ENCODE measurements around the gene PLCXD3.
"Not testable (repeated sequence)": the region's sequence is repeated elsewhere in the genome, so short reads cannot be mapped to it uniquely, and the experiment has no call there.

The PLCXD3 gene

DNA sequence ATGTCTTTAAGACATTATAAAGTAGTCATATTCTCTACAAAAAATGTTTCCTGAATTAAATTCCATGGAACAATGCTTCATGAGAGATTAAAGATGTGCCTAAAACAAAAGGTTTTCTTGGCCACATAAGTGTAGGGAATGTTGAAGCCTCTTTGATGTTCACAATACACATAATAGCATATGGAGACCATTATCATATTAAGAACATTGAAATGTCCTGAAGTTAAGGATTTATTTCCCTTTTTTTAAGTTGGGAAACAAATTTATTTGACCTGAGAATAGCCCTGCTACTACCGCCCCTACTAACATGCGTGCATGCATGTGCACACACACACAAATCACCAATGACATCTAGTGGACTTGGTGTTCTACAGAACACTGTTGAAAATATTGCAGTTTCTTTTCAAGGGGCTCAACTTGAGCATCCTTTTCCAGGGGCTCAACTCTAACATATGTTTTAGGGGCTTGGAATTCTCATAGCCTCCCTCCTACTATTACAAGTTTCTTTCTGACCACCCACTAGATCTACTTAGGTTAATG lies 172.2 kb downstream of the PLCXD3 start:
- no peak for DNase-seq

DNA sequence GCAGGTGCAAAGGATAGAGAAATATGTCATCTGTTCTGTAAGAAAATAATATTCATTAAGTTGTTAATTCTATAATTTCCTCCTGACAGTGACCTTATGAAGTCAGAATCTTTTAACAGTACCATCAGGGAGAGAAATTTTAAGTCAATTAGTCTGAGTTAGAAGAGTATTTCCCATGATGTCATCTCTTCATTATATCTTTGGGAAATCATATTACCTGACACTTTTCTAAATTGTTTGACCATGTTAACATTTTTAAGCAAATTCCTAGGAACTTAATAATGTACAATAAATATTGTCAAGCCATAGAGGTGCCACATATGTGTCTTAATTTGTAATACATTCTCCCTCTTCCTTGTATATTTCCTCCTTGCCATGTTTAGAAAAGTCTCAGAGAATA lies 172.7 kb downstream of the PLCXD3 start:
- no peak for DNase-seq

GRCh38 chr5:41337216-41337615 lies 173.2 kb downstream of the PLCXD3 start:
- DNase-seq: no peak

DNA sequence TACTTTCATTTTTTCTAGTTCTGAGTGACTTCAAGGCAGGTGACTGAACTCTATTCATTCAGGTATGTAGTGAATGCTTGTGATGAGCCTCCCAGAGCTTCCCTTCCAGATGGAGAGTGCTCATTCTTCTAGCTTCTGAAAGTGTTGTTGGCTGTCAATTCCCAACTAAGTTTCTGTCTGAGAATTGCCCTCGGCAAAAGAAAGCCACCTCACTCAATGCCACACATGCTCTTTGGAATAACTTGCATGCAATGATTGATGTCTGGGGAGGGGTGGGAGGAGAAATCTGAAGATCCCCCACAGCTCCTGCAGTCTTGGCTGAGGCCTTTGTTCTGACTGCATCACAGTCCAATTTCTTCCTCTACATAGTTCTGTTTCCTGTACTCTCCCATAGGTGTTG lies 173.9 kb downstream of the PLCXD3 start:
- no peak for DNase-seq

- no peak for DNase-seq
Measured at GRCh38 chr5:41335596-41336181, 174.7 kb downstream of the PLCXD3 start.

DNA sequence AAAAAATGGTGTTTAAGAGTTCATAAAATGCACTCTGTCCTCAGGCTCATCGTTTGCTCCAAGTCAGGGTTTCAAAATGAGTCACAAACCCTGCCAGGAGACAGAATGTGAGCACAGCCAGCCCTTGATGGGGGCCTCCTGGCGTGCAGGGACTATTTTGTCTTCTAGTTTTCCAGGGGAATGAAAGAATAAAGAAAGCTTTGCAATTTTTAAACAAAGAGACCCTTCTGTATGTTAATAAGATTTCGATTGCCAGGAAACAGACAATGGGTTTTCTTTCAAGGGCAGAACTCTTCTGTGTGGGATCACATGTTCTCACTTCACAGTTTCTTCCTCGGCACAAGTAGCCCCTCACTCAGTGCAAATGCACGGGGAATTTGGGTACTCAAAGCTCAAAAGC lies 175.6 kb downstream of the PLCXD3 start:
- DNase-seq: no peak

DNA sequence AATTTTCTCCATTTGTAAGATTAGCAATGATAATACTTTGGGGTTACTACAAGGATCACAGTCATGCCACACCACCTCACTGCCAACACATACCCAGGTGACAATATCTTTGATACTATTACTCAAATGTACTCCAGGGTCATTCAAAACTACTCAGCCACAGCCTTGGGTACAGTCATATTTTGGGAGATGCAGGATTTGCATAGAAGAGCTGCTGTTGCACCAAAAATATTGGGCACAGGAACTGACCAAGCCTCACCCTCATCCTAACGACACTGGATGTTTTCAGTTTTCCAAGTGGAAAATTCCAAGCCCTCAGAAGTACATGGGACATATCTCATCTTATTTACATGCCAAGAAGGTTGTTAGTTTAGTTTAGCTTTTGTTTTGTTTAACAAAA lies 176.2 kb downstream of the PLCXD3 start:
- no peak for DNase-seq

DNA sequence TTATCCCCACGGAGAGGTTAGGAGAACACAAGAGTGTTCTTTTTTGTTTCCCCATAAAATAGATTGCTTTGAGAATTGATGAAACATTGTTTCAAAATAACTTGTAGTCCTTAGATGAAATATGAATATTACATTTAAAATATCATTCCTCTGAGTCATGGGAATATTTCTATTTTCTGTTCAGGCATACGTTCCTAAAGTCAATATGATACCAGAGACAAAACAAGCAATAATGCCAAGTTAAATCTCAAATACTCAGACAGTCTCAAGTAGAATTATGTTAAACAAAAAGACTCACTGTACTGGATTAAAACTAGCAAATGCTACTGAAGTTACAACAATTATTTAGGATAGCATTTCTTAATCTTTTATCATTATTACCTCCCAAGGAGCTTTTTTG lies 185.3 kb downstream of the PLCXD3 start:
- DNase-seq: no peak

- DNase-seq: not testable (repeated sequence)
Measured at GRCh38 chr5:41322826-41323225, 187.6 kb downstream of the PLCXD3 start.

GRCh38 chr5:41312478-41313060 lies 197.8 kb downstream of the PLCXD3 start:
- no peak for DNase-seq

- DNase-seq: no peak
Measured at GRCh38 chr5:41312066-41312465, 198.3 kb downstream of the PLCXD3 start.

- DNase-seq: no peak
Measured at GRCh38 chr5:41309275-41309674, 201.1 kb downstream of the PLCXD3 start.

- no peak for DNase-seq
Measured at GRCh38 chr5:41306005-41306404, 204.4 kb downstream of the PLCXD3 start.

GRCh38 chr5:41305056-41305455 lies 205.3 kb downstream of the PLCXD3 start:
- no peak for DNase-seq

- no peak for DNase-seq
Measured at GRCh38 chr5:41296066-41296465, 214.3 kb downstream of the PLCXD3 start.

DNA sequence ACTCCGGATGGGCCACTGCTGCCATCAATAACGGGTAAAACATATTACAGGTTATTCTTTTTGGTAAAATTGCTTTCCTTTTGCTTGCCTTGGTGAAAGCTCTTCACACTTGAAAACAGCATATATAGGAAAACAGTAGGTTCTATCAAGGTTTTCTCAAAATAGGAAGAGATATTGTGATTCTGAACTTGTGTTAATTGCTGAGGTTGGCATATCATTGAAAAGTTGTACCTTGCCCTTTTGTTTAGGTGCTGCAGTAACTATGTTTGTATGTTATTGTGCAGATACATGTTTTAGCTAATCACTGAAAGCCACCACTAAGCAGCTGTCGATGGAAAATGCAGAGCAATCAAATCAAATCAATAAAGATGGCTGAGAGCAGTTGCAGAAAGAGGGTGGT lies 219.1 kb downstream of the PLCXD3 start:
- no peak for DNase-seq

- no peak for DNase-seq
Measured at GRCh38 chr5:41290810-41291209, 219.6 kb downstream of the PLCXD3 start.

DNA sequence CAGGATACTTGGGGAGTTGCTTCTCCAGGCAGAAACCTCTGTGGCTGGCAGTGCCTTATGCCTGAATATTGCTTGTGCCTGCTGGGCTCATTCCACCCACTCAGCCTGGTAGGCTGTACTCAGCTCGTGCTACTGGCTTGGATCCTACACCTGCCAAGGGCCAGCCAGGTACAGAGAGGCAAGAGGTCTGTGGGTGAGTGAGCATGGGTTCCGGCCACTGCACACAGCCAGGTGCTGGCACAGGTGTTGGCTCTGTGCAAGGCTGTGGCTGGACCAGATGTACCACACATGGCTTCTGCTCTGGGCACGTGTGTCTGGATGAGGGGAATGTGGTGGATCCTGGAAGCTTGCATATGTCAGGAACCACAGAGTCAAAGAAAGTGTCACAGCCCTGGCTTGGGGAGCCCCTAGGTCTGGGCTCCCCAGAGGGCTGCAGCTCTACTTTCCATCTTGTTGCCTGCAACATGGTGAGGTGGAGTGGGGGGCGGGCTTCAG lies 220.4 kb downstream of the PLCXD3 start:
- no peak for DNase-seq

DNA sequence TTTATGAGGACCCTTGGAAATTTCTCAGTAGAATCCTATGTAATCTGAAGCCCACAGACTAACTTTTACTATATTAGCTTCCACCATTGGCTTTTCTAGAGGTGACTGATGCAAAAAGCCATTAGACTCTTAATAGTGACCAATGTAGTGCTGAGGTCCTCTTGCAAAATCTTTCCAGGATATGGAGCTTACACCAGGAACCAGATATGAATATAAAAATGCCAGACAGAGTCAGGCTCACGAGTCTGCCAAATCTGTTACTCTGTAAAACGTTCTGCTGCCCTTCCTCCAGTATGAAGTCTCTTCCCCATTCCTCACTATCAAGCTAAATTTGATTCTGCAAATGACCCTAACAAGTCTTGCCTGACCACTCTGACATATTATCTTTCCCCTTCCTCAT lies 223.7 kb downstream of the PLCXD3 start:
- DNase-seq: no peak

- DNase-seq: no peak
Measured at GRCh38 chr5:41286165-41286564, 224.2 kb downstream of the PLCXD3 start.

DNA sequence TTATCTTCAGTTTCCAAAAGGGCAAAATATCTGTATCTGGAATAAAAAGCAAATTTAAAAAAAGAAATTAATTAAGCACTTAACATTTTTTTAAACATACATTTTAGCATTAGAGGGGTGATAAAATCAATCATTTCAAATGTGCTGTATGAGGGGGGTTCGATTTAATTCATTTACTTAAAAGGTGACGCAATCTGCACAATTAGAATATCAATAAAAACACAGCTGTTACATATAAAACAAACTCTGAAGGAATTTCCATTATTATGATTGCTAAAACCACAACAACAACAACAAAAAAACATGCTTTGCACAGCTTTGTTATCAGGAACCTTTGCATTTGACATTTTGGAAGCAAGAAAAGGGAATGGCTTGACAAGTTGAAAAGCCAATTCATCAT lies 225.5 kb downstream of the PLCXD3 start:
- DNase-seq: no peak

GRCh38 chr5:41281215-41281810 lies 229.1 kb downstream of the PLCXD3 start:
- no peak for DNase-seq

DNA sequence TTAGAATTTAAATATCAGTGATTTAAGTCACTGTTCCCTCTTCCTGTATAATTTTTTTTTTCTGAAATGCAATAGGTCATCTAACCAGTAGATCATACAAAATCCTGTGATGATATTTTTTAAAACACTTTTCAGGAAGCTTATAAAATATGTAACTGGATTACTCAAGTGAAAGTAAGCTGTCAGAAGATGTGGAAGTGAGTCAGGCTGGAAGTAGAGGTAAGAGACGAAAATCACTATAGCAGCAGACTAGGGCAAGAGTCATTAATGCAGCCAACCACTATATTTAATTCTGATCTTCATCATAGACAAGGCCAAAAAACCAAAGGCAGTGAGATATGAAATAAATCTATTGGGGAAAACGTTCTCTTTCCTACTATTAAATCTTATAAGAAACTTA lies 231.4 kb downstream of the PLCXD3 start:
- DNase-seq: no peak

GRCh38 chr5:41277476-41278245 lies 232.7 kb downstream of the PLCXD3 start:
- DNase-seq: no peak
